Naive B cell (primary cell): Measurements from ENCODE around the gene LRRC4C. TPM values are rescaled to one million over a fixed set of nuclear protein-coding genes. Genes with fewer than 3 reads are reported as not detected.
A peak's percentile ranks its signal among the peaks of the same experiment; 100 is the strongest.

Source experiments
- ATAC-seq, 2 donors: fragments of 150-1000 bp; cut with Tn5 transposase; 2 replicates each; pipeline ENCODE4 v1.10.0; 2021; ENCODE audit warnings: low read depth in 2 of 2, mild to moderate bottlenecking in 2 of 2, moderate library complexity in 2 of 2
- DNase-seq: peaks from one replicate; pipeline ENCODE4 v3.0.0; 2022
- H3K27ac Mint-ChIP-seq, 6 donors: one replicate each; pipeline ENCODE4 v1.8.0; 2020 to 2022; ENCODE audit warnings: mild to moderate bottlenecking in 6 of 6, mixed read lengths in 6 of 6, moderate library complexity in 5 of 6, inconsistent platforms in 2 of 6
- H3K27me3 Mint-ChIP-seq, 3 donors: one replicate each; pipeline ENCODE4 v1.8.0; 2021 to 2022; ENCODE audit warnings: mixed read lengths in 3 of 3, mild to moderate bottlenecking in 1 of 3
- H3K36me3 Mint-ChIP-seq, 2 donors: one replicate each; pipeline ENCODE4 v1.8.0; 2020 to 2022; ENCODE audit warnings: mixed read lengths in 2 of 2, inconsistent platforms in 1 of 2, mild to moderate bottlenecking in 1 of 2
- H3K4me1 Mint-ChIP-seq, 3 donors: one replicate each; pipeline ENCODE4 v1.8.0; 2020 to 2022; ENCODE audit warnings: mixed read lengths in 3 of 3, inconsistent platforms in 1 of 3, mild to moderate bottlenecking in 1 of 3, moderate library complexity in 1 of 3
- H3K4me3 Mint-ChIP-seq, 8 donors: one replicate each; pipeline ENCODE4 v1.8.0; 2020 to 2022; ENCODE audit warnings: mild to moderate bottlenecking in 8 of 8, mixed read lengths in 8 of 8, moderate library complexity in 8 of 8, inconsistent platforms in 2 of 8
- H3K9me3 Mint-ChIP-seq, 7 donors: one replicate each; pipeline ENCODE4 v1.8.0; 2020 to 2022; ENCODE audit warnings: mixed read lengths in 7 of 7, mild to moderate bottlenecking in 5 of 7, inconsistent platforms in 2 of 7, moderate library complexity in 1 of 7
- polyA plus RNA-seq, 6 donors: library from polyadenylated mRNA; unstranded; fragments of 300-500 nt; fragmentation: Illumina TruSeq; gene quantifications; one replicate each; pipeline ENCODE4 v1.2.3, GENCODE V29; 2021; ENCODE audit warnings: low read depth in 6 of 6

Gene LRRC4C
- polyA plus RNA-seq: not detected

DNA sequence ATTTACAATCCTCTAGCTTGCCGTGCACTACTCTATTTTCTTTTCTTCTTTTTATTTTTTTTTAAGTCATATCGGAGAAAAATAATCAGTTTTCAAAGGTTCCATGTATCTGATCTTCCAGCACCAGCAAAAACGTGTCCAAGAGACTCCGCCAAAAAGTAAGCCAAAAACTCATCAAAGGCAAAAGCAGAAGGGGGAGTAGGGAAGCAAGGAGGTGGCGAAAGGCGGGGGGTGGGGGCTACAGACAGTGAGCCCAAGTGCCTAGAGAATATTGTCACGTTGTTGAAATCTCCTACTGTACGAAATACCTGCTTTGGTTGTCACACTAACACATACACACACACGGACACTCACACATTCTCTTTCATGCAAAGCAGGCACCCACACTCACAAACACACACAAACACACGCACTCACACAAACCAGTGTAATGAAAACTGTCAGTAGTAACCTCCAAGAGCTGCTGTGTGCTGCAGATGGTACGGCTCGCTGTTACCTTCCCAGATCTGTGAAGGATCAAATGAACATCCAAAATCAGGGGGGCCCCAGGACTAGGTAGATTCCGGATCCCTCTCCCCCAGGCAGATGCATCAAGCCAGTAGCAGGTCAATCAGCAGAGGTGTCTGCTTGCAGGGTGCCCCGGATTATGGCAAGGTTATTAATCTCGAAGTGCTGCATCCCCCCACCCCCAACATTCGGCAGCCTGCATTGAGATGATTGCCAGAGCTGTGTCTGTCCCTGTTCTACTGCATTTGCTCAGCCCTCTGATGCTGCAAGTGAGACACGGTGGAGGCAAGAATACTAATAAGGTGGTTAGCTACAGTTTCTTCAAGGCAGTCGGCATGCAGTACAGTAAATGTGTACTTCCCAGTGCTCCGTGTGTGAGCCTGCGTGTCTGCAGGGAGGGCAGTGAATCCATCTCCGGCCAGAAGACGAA lies at the start of gene LRRC4C:
Gene LRRC4C (minus strand): TSS at position 188 of the 937 bp plus-strand sequence.
- Mint-ChIP-seq H3K4me3 (no peak within 1 kb of the TSS), H3K27ac (no peak within 1 kb of the TSS), H3K36me3 (no peaks in the 10 kb centered on the region), H3K9me3 (peaks cover 0 to 18% (median 3%) of the 10 kb centered on the region in 7 donors), H3K4me1 (peaks cover 0 to 3% (median 0%) of the 10 kb centered on the region in 3 donors), H3K27me3 (peaks cover 0 to 29% (median 11%) of the 10 kb centered on the region in 3 donors)
- DNase-seq: no peak
- no peak for ATAC-seq

DNA sequence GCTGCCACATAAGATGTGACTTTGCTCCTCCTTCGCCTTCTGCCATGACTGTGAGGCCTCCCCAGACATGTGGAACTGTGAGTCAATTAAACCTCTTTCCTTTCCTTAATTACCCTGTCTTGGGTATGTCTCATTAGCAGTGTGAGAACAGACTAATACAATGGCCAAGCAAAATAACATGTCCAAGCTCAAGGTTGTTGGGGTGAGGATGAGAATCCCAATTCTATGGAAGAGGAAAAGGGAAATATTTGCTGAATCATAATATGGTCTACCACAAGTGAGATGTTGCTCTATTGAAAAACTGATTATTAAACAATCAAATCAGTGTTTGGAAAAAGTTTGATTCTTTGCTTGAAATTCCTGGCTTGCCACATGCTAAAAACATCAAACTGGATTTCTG lies 48.7 kb upstream of the LRRC4C start:
- H3K27me3 Mint-ChIP-seq: no peaks in the 10 kb centered on the region
- H3K9me3 Mint-ChIP-seq: peaks cover 0 to 21% (median 3%) of the 10 kb centered on the region in 7 donors
- H3K27ac Mint-ChIP-seq: peak overlapping the region in 1 of 6 donors; percentile 30
- H3K4me1 Mint-ChIP-seq: no peaks in the 10 kb centered on the region
- DNase-seq (no peak), ATAC-seq (no peak)
- H3K36me3 Mint-ChIP-seq: no peaks in the 10 kb centered on the region
- H3K4me3 Mint-ChIP-seq: no peak overlapping the region

DNA sequence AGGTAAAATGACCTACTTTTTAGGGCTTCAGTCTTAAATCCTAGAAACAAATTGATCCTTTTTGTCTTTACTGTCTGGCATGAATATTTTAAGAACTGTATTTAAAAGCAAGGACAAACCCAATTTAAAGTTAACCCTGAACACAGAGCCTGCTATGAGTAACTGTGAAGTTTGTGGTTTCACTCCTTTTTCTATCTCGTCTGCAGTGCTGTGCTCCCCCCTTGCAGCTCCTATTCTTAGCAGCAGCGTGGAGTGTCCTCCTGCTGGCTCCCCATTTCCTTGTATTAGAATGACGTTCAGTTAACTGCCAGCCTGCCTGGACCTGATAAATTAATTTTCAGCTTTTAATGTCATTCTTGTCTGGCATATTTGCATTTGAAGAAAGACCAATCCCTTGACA lies 40.0 kb upstream of the LRRC4C start:
- Mint-ChIP-seq H3K4me1 (no peaks in the 10 kb centered on the region), H3K9me3 (peaks cover 0 to 4% (median 0%) of the 10 kb centered on the region in 7 donors), H3K27ac (peak overlapping the region in 1 of 6 donors; percentile 0), H3K36me3 (no peaks in the 10 kb centered on the region), H3K4me3 (no peak overlapping the region), H3K27me3 (no peaks in the 10 kb centered on the region)
- ATAC-seq: no peak
- no peak for DNase-seq

GRCh38 chr11:41498726-41499125 lies 39.3 kb upstream of the LRRC4C start:
- no peak for DNase-seq
- no peak overlapping the region for H3K27ac Mint-ChIP-seq
- H3K36me3 Mint-ChIP-seq: no peaks in the 10 kb centered on the region
- peaks cover 0 to 4% (median 0%) of the 10 kb centered on the region in 7 donors for H3K9me3 Mint-ChIP-seq
- H3K4me1 Mint-ChIP-seq: no peaks in the 10 kb centered on the region
- no peak overlapping the region for H3K4me3 Mint-ChIP-seq
- no peaks in the 10 kb centered on the region for H3K27me3 Mint-ChIP-seq
- ATAC-seq: no peak

DNA sequence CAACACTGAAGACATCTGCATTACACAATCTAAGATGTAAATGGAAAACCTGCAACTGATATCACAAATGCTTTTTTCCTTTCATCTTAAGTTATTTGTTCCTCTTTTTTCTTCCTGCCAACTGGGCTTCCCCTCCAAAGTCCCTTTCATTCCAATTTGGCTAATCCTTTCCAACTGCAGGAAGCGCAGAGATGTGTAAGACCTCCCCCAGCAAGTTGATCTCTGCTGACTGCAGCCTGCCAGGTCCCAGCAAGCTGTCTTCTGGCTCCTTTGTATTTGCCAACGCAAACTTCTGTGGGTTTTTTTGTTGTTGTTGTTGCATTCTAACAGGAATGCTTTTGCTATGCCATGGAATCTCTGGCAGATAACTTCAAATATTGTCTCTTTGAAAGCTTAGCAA lies 38.5 kb upstream of the LRRC4C start:
- Mint-ChIP-seq H3K27ac (no peak overlapping the region), H3K4me3 (peak overlapping the region in 1 of 8 donors; percentile 37), H3K36me3 (no peaks in the 10 kb centered on the region), H3K27me3 (no peaks in the 10 kb centered on the region), H3K4me1 (no peaks in the 10 kb centered on the region), H3K9me3 (peaks cover 0 to 4% (median 0%) of the 10 kb centered on the region in 7 donors)
- no peak for ATAC-seq
- no peak for DNase-seq

GRCh38 chr11:41494716-41495115 lies 35.3 kb upstream of the LRRC4C start:
- H3K4me3 Mint-ChIP-seq: no peak overlapping the region
- H3K4me1 Mint-ChIP-seq: no peaks in the 10 kb centered on the region
- H3K9me3 Mint-ChIP-seq: peaks cover 0 to 2% (median 0%) of the 10 kb centered on the region in 7 donors
- no peak overlapping the region for H3K27ac Mint-ChIP-seq
- no peaks in the 10 kb centered on the region for H3K36me3 Mint-ChIP-seq
- no peak for DNase-seq
- no peaks in the 10 kb centered on the region for H3K27me3 Mint-ChIP-seq
- ATAC-seq: no peak

DNA sequence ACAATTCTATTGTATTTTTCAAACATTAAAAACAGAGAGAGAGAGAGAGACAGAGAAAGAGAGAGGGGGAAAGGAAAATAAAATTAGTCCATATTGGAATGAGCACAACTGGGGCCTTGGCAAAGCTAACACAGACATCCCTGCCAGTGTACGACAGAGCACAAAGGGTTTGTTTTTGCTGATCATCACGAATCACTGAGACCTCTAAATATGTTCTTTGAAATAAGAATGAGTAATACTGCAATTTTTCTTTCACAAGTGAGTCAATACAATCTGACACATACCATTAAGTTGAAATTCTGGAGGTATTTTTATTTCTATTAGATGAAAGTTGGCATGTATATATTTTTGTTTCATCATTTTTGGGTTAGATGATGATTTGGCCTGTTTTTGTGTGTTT lies 27.0 kb upstream of the LRRC4C start:
- no peaks in the 10 kb centered on the region for H3K4me1 Mint-ChIP-seq
- no peak overlapping the region for H3K4me3 Mint-ChIP-seq
- H3K9me3 Mint-ChIP-seq: peaks cover 0 to 5% (median 2%) of the 10 kb centered on the region in 7 donors

DNA sequence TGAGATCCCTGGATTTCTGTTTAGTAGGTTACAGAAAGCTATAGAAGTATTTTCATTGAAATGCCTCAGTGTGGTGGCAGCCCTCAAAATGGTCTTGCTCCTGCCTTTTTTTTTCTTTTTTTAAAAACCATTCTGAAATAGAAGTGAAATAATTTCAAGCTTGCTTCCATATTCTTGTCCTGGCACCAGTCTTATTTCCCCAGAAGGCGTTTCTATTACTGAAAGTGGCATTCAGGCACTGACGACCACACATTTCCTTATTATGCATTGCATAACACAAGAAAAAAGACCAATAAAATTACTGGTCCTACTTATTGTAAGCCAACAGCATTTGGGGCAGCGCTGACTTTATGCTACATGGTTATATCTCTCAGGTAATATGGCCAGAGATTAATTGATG lies 24.5 kb upstream of the LRRC4C start:
- Mint-ChIP-seq H3K4me3 (no peak overlapping the region), H3K9me3 (peaks cover 0 to 10% (median 2%) of the 10 kb centered on the region in 7 donors), H3K27me3 (no peaks in the 10 kb centered on the region), H3K4me1 (no peaks in the 10 kb centered on the region), H3K27ac (no peak overlapping the region), H3K36me3 (no peaks in the 10 kb centered on the region)
- ATAC-seq: no peak
- no peak for DNase-seq

More for the DNA sequence above, 27.0 kb upstream of the LRRC4C start:
- DNase-seq (no peak), ATAC-seq (no peak)
- Mint-ChIP-seq H3K27me3 (no peaks in the 10 kb centered on the region), H3K36me3 (no peaks in the 10 kb centered on the region), H3K27ac (no peak overlapping the region)

- Mint-ChIP-seq H3K36me3 (no peaks in the 10 kb centered on the region), H3K27me3 (no peaks in the 10 kb centered on the region), H3K9me3 (peaks cover 0 to 14% (median 4%) of the 10 kb centered on the region in 7 donors), H3K4me1 (no peaks in the 10 kb centered on the region), H3K4me3 (no peak overlapping the region), H3K27ac (no peak overlapping the region)
- no peak for ATAC-seq
- DNase-seq: no peak
Observed at GRCh38 chr11:41479179-41479578, 19.7 kb upstream of the LRRC4C start.

DNA sequence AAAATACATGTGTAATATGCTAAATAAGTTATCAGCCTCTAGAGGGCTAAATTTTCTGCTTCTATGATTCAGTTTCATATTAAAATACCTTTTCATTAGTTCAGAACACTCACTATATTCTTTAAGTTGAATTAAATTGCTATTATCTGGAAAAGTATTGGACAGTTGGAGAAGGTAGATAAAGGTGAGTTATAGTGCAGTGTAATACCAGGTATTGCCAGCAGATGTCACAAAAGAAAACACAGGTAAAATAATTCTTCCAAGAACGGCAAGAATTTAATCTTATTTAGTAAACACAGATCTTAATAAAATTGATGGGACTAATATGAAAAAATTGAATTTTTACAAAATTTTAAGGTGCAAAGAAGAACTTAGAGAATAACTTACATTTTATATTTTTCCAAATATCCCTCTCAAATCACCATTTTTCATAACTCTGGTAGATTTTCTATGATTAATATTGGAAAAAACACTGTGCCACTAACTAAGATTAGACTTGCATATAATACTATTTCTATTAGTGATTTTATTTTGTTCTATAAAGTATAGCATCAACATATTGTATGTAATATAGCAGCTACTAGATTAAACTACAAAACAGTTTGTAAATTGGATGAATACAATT lies 1.7 kb upstream of the LRRC4C start:
- Mint-ChIP-seq H3K27ac (no peak overlapping the region), H3K36me3 (no peaks in the 10 kb centered on the region), H3K27me3 (peaks cover 0 to 29% (median 11%) of the 10 kb centered on the region in 3 donors), H3K4me3 (no peak overlapping the region), H3K4me1 (peaks cover 0 to 3% (median 0%) of the 10 kb centered on the region in 3 donors), H3K9me3 (peaks cover 0 to 18% (median 4%) of the 10 kb centered on the region in 7 donors)
- DNase-seq (no peak), ATAC-seq (no peak)

DNA sequence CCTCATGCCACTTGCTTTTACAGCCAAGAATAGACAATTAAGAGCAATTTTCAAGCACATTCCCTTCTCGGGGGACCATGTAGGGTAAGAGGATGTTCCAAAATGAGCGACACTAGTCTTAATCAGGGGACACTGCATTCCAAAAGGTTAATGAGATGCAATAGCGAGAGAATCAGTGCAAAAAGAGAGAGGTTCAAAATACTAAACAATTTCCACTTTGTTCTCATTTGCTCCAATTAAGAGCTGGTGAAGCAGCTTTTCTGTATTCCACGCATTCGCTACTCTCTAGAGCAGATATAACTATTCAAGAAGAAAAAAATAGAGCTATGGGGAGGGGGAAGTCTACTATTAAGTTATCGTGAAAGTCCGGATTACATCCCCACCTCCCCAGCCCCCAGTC lies 811 bp downstream of the LRRC4C start:
- Mint-ChIP-seq H3K36me3 (no peaks in the 10 kb centered on the region), H3K4me1 (peaks cover 0 to 3% (median 0%) of the 10 kb centered on the region in 3 donors), H3K27ac (no peak overlapping the region), H3K9me3 (peaks cover 0 to 11% (median 1%) of the 10 kb centered on the region in 7 donors), H3K27me3 (peaks cover 0 to 29% (median 11%) of the 10 kb centered on the region in 3 donors), H3K4me3 (no peak overlapping the region)
- no peak for ATAC-seq
- no peak for DNase-seq

GRCh38 chr11:41458154-41458553 lies 1.3 kb downstream of the LRRC4C start:
- peaks cover 0 to 29% (median 11%) of the 10 kb centered on the region in 3 donors for H3K27me3 Mint-ChIP-seq
- H3K4me1 Mint-ChIP-seq: peaks cover 0 to 3% (median 0%) of the 10 kb centered on the region in 3 donors
- H3K36me3 Mint-ChIP-seq: no peaks in the 10 kb centered on the region
- H3K9me3 Mint-ChIP-seq: peaks cover 0 to 6% (median 0%) of the 10 kb centered on the region in 7 donors
- no peak overlapping the region for H3K27ac Mint-ChIP-seq
- no peak overlapping the region for H3K4me3 Mint-ChIP-seq
- DNase-seq (no peak), ATAC-seq (no peak)

- Mint-ChIP-seq H3K9me3 (peaks cover 0 to 1% (median 0%) of the 10 kb centered on the region in 7 donors), H3K27me3 (peaks cover 0 to 29% (median 11%) of the 10 kb centered on the region in 3 donors), H3K4me3 (no peak overlapping the region), H3K27ac (no peak overlapping the region), H3K4me1 (peaks cover 0 to 3% (median 0%) of the 10 kb centered on the region in 3 donors), H3K36me3 (no peaks in the 10 kb centered on the region)
- no peak for ATAC-seq
- DNase-seq: no peak
Observed at GRCh38 chr11:41457216-41458014, 2.0 kb downstream of the LRRC4C start.
